HG02938 (cell line): ENCODE data around the gene STAMBPL1.

ENCODE experiments used
- ATAC-seq: cut with Tn5 transposase; IDR thresholded peaks from one replicate; pipeline ENCODE4 v1.9.1; 2021; ENCODE audit warnings: mild to moderate bottlenecking, moderate library complexity; ENCODE audit not compliant: unreplicated experiment

The STAMBPL1 gene

GRCh38 chr10:88946965-88947590 lies 67.0 kb downstream of the STAMBPL1 start:
- no peak for ATAC-seq

DNA sequence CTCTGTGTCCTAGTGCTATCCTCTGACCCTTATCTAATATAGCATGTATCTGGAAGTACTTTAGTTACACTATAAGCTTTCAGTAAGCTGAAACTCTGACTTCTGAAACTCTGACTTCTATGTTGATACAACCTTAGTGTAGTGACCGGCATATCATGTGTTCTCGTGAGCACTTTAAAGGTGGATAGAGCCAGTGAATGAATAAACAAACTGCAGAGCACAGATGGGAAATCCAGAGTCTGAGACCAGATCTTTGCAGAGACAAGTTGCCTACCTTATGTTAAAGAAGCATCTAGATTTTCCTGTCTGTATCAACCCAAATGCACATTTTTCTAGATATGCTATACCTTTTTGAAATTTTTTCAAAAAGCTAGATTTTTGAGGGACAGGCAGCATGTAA lies 69.0 kb downstream of the STAMBPL1 start:
- no peak for ATAC-seq

DNA sequence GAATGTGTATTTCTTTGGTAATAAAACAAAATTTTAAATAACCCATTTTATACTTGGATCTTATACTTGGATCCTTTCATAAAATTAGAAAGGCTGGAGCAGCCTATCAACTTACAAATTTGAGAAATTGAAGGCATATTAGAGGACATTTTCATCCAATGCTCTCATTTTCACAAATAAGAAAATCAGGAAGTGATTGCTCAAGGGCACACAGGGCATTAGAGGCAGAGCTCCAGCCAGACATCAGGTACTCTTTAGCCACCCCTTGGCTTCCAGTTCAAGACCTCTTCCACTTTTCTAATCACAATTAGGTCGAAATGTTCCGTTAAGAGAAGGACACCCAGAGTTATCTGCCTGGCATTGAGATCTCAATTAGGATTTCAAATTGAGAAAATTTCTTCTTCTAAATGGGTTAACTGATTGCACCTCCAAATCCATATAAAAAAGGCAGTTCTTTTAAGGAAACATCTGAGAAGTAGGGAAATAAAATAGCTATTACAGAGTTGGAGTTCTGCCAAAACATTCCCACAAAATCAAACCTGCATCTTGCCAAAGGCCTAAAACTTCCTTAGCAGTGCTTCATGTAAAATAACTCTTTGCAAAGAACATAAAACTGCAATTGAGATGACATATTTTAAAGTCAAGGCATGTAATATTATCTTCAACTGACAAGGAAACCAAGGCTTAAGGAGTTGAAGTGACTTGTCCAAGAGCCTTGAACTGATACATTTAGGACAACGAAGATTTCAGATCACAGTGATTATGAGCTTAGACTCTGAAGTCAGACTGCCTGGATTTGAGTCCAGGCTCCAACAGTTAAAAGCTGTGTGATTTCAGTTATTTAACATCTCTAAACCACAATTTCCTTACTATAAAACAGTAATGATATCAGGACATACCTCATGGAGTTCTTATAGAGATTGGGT lies 70.1 kb downstream of the STAMBPL1 start:
- no peak for ATAC-seq

GRCh38 chr10:88952647-88953111 lies 72.6 kb downstream of the STAMBPL1 start, which contains the start of gene ACTA2:
Gene ACTA2 (minus strand): TSS chr10:88952773. CDS start chr10:88948930, 3,843 bp downstream.
- ATAC-seq: no peak

DNA sequence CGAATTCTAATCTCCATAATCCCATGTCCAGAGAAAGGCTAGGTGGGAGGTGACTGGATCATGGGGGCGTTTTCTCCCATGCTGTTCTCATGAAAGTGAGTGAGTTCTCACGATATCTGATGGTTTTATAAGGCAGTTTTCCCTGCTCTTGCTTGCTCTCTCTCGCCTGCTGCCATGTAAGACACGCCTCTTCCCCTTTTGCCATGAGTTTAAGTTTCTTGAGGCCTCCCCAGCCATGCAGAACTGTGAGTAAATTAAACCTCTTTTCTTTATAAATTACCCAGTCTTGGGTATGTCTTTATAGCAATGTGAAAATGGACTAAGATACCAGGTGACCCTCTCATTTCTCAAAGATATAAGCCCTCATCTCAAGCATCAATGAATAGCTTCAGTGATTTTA lies 73.6 kb downstream of the STAMBPL1 start:
- no peak for ATAC-seq

- ATAC-seq: no peak
Observed at GRCh38 chr10:88954458-88955083, 74.5 kb downstream of the STAMBPL1 start.

- ATAC-seq: no peak
Observed at GRCh38 chr10:88957381-88957780, 77.3 kb downstream of the STAMBPL1 start.

- ATAC-seq: no peak
Observed at GRCh38 chr10:88958721-88959120, 78.7 kb downstream of the STAMBPL1 start.

DNA sequence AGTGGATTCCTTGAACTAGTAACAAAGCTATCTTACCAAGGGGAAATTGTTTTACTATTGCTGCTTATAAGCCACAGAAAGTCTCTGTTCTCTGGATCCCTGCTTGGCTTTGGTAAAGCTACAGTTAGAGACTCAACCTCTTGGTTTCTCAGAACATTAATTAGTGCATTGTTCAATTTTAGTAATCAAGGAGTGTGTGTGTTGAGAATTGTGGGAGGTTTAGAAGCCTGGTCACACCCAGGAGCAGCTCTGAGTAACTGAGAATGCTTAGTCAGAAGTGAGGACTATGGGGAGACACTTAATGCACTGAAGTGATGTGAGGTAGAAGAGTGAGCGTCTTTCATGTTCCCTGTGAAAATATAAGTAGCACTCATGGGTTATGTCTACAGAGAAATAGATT lies 80.8 kb downstream of the STAMBPL1 start:
- no peak for ATAC-seq

DNA sequence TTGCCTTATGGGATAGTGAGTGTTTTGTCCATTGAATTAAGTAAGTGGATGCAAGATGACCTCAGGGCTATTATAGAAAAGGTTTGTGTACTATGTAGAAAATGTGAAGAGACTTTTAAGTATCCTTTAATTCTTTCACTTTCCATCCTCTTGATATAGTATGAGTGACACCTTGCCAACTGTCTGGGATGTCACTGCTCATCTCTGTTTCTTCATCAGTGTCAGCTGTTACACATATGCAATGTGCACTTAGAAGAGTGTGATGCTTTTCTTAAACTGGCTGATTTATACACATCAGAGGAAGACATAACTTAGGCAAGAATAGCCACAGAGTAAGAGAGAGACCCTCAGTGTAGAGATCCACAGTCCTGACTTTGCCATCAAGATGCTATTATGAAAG lies 81.2 kb downstream of the STAMBPL1 start:
- no peak for ATAC-seq

DNA sequence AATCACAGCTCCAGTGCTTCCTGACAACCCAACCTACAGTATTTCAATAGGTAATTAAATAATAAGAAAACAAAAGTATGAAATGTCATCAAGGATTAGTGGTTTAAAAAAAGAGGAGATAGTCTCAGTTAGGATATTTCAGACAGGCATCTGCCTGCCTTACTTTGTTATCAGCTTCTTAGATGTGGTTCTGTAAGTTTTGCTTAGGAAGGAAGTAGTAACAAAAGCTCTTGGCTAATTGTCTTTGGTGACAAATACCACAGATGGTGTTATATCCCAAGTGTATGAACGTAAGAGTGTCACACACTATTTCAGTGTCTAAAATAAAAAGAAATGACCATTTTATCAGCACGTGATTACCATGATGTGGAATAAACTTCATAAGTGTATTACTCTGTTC lies 82.3 kb downstream of the STAMBPL1 start:
- no peak for ATAC-seq

DNA sequence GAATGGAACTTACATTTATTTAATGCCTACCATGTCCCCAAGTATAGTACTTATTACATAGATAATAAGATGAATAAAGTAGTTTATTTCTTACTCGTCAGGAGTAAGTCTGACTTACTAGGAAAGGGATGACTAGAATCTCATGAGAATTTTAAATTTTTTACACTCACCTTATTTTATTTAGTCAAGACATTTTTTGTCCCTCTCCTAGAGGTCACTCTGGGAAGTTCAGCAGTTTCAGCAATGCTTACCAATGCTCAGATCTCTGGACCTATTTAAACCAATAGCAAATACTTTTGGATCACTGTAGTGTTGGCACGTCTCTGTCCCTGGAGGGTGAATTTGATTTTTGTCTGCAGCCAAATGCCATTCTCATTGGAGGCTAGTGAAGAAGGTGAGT lies 83.3 kb downstream of the STAMBPL1 start:
- ATAC-seq: no peak

GRCh38 chr10:88964360-88964759 lies 84.3 kb downstream of the STAMBPL1 start:
- ATAC-seq: no peak

DNA sequence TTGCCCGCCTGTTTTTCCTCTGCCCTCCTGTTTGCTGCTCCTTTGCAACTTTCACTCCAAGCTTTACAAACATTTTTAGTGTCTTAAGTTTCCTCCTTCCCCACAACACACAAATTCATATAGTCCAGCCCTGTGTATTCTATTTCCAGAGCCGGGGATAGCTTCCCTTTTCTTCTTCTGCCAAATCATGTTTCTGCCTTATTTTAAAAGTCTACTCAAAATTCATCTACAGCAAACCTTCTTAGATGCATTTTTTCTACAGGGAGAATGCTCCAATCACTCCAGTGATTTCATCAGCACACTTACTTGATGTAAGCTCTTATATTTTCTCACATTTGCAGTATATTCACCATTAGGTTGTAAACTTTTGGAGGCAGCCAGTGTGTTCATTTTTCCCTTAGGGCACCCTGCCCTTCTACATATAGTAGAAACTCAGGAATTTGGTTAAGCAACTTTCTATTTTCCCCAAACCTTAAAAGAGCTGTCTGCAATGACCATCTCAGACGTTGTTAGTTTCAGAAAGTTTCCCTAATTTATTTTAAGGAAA lies 84.9 kb downstream of the STAMBPL1 start:
- ATAC-seq: no peak

- no peak for ATAC-seq
Observed at GRCh38 chr10:88966797-88967196, 86.8 kb downstream of the STAMBPL1 start.

- no peak for ATAC-seq
Observed at GRCh38 chr10:88968391-88968790, 88.3 kb downstream of the STAMBPL1 start.

DNA sequence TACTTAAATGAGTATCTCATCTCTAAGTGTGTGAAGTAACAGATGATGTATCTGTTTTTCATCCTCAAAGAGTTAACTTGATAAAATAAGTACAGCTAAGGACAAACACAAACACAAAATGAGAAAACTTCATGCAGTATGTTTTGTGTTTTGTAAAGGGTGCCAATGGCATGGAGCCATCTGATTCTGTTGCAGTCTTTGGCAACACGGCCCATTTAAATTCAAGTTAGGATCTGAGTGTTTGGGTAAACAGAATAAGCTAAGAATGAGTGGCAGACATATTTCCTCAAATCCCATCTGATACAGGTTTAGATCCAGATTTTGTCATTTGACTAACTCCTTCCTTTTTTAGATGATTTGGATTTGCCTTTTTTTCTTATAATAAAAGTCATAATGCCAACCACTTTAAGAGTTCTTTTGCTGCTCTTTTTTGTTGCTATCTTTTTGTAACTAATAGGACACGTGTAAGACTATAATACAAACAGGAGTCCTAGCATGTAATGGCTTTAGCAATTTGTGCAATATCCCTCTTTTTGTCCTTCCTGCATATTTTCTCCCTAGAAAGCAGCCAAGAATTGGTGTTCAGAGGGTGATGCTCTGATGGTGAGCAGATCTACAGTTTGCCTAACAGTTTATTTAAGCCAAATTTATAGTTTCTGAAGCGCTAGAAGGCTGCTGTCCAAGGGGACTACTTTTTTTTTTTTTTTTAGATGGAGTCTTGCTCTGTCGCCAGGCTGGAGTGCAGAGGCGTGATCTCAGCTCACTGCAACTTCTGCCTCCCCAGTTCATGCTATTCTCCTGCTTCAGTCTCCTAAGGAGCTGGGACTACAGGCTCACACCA lies 91.4 kb downstream of the STAMBPL1 start:
- ATAC-seq: no peak
